Prostate gland (tissue), 2 donors: ENCODE data around the gene USP14. TPM values are rescaled to one million over a fixed set of nuclear protein-coding genes. Genes with fewer than 3 reads are reported as not detected.

Source experiments
- DNase-seq: peaks from one replicate; pipeline ENCODE4 v3.0.0-alpha.2; 2019; ENCODE audit warnings: low spot score
- H3K27ac ChIP-seq, 2 donors: fragments of 200-600 bp; sonication (generic); 2 replicates each; pipeline ENCODE4 v1.5.1; 2017 to 2019
- H3K27me3 ChIP-seq: fragments of 200-600 bp; sonication (generic); replicated peaks from 2 replicates; pipeline ENCODE4 v1.5.1; 2019; ENCODE audit not compliant: insufficient read depth
- H3K36me3 ChIP-seq, 2 donors: fragments of 200-600 bp; sonication (generic); 1 replicate in 1 of 2; 2 replicates in 1 of 2; pipeline versions ENCODE4 v1.5.1 to v1.8.1; 2017 to 2019
- H3K4me1 ChIP-seq: fragments of 200-600 bp; sonication (generic); replicated peaks from 2 replicates; pipeline ENCODE4 v1.5.1; 2019
- H3K4me3 ChIP-seq, 2 donors: fragments of 200-600 bp; sonication (generic); 2 replicates each; pipeline ENCODE4 v1.5.1; 2017 to 2019
- H3K9me3 ChIP-seq: fragments of 200-600 bp; sonication (generic); 2 replicates; pipeline ENCODE4 v1.5.1; 2017
- POLR2A ChIP-seq: fragments of 450-650 bp; IDR thresholded peaks from one replicate; pipeline ENCODE4 v1.6.1; 2016; ENCODE audit warnings: antibody characterized with exemption, mild to moderate bottlenecking
- POLR2AphosphoS5 ChIP-seq: sonication (generic); formaldehyde crosslinking; IDR thresholded peaks from one replicate; pipeline ENCODE4 v1.6.1; 2017; ENCODE audit warnings: antibody characterized with exemption
- WGBS: methylation state at CpG from one replicate; pipeline ENCODE4 v1.1.5; 2018; 5-methylcytosine and 5-hydroxymethylcytosine counted together
- intact Hi-C: fragments of 100-400 bp; cut with DNase I; formaldehyde crosslinking; loops from one replicate; pipeline ENCODE4 v1.14.2; 2022
- total RNA-seq, 2 donors: library from RNA; depleted of rRNA; stranded (reverse); fragments of >200 nt; gene quantifications; one replicate each; pipeline ENCODE4 v1.1.0, GENCODE V29; 2016
- TF ChIP-seq, protein P1 (sequence below), 4 experiments: fragments of 200-600 bp in 2 of 4; fragments of 450-650 bp in 2 of 4; sonication (generic) in 2 of 4; IDR thresholded peaks; 1 replicate in 3 of 4; 2 replicates in 1 of 4; pipeline ENCODE4 v1.5.1; 2016 to 2019; ENCODE audit warnings: antibody characterized with exemption in 4 of 4, mild to moderate bottlenecking in 2 of 4, moderate library complexity in 2 of 4

The USP14 gene
- total RNA-seq, 2 donors from 2014 or later, result 25.9 to 51.2 TPM

GRCh38 chr18:189254-189653, 30.9 kb downstream of the USP14 start:
- no peaks in the 10 kb centered on the region for H3K27me3 ChIP-seq
- H3K4me1 ChIP-seq, result peaks cover 6% of the 10 kb centered on the region
- intact Hi-C loops, result no loop called here
- no peak for TF ChIP-seq POLR2A
- TF ChIP-seq, protein P1, sequence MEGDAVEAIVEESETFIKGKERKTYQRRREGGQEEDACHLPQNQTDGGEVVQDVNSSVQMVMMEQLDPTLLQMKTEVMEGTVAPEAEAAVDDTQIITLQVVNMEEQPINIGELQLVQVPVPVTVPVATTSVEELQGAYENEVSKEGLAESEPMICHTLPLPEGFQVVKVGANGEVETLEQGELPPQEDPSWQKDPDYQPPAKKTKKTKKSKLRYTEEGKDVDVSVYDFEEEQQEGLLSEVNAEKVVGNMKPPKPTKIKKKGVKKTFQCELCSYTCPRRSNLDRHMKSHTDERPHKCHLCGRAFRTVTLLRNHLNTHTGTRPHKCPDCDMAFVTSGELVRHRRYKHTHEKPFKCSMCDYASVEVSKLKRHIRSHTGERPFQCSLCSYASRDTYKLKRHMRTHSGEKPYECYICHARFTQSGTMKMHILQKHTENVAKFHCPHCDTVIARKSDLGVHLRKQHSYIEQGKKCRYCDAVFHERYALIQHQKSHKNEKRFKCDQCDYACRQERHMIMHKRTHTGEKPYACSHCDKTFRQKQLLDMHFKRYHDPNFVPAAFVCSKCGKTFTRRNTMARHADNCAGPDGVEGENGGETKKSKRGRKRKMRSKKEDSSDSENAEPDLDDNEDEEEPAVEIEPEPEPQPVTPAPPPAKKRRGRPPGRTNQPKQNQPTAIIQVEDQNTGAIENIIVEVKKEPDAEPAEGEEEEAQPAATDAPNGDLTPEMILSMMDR (IDR thresholded peaks at IDR 0.05), result no peak
- TF ChIP-seq POLR2AphosphoS5, result no peak
- no peak overlapping the region for H3K27ac ChIP-seq
- no peaks in the 10 kb centered on the region for H3K9me3 ChIP-seq
- H3K36me3 ChIP-seq, result no peaks in the 10 kb centered on the region
- no peak overlapping the region for H3K4me3 ChIP-seq
- WGBS, result 81% methylated on average over 5 of the region's 5 CpGs
- no peak for DNase-seq

- no peak for DNase-seq
- H3K4me3 ChIP-seq, result no peak overlapping the region
- H3K27ac ChIP-seq, result no peak overlapping the region
- H3K9me3 ChIP-seq, result no peaks in the 10 kb centered on the region
- H3K4me1 ChIP-seq, result peaks cover 6% of the 10 kb centered on the region
- intact Hi-C loops, result no loop called here
- TF ChIP-seq, protein P1 (IDR thresholded peaks at IDR 0.05), result no peak
- TF ChIP-seq POLR2AphosphoS5, result no peak
- no peak for TF ChIP-seq POLR2A
- 93% methylated on average over 1 of the region's 1 CpG for WGBS
- H3K36me3 ChIP-seq, result no peaks in the 10 kb centered on the region
- H3K27me3 ChIP-seq, result no peaks in the 10 kb centered on the region
These were observed 33.4 kb downstream of the USP14 start for GRCh38 chr18:191725-192124.

DNA sequence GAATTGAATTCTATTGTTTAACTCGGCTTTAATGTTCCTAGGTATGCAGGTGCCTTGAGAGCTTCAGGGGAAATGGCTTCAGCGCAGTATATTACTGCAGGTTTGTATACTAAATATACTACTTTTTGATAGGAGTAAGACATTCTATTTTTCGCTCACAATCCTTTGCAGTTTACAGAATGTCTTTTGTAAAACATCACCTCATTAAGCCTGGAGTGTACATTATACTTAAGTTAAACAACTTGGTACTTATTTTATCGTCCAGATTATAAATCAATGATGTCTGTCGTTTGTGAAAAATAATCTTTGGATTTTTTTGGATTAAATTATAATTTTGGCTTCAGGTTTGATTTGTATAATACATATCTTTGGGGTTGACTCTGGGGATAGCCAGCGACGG, 34.4 kb downstream of the USP14 start:
- H3K9me3 ChIP-seq, result no peaks in the 10 kb centered on the region
- TF ChIP-seq POLR2AphosphoS5 (no peak), POLR2A (no peak)
- TF ChIP-seq, protein P1 (IDR thresholded peaks at IDR 0.05), result no peak
- H3K27ac ChIP-seq, result no peak overlapping the region
- H3K4me3 ChIP-seq, result no peak overlapping the region
- no peaks in the 10 kb centered on the region for H3K36me3 ChIP-seq
- intact Hi-C loops, result no loop called here
- DNase-seq, result no peak
- 87% methylated on average over 7 of the region's 7 CpGs for WGBS
- no peaks in the 10 kb centered on the region for H3K27me3 ChIP-seq
- peaks cover 6% of the 10 kb centered on the region for H3K4me1 ChIP-seq

- no peak overlapping the region for H3K4me3 ChIP-seq
- WGBS, result 84% methylated on average over 1 of the region's 1 CpG
These were observed 37.3 kb downstream of the USP14 start for GRCh38 chr18:195651-196050.

GRCh38 chr18:199214-199613, 40.9 kb downstream of the USP14 start:
- H3K27me3 ChIP-seq, result no peaks in the 10 kb centered on the region
- H3K4me3 ChIP-seq, result no peak overlapping the region
- no peaks in the 10 kb centered on the region for H3K36me3 ChIP-seq
- TF ChIP-seq POLR2A (no peak), POLR2AphosphoS5 (no peak)
- TF ChIP-seq, protein P1 (IDR thresholded peaks at IDR 0.05), result no peak
- intact Hi-C loops, result no loop called here
- H3K27ac ChIP-seq, result no peak overlapping the region
- H3K9me3 ChIP-seq, result no peaks in the 10 kb centered on the region
- 97% methylated on average over 3 of the region's 3 CpGs for WGBS
- no peaks in the 10 kb centered on the region for H3K4me1 ChIP-seq
- DNase-seq, result no peak

More at GRCh38 chr18:195651-196050, 37.3 kb downstream of the USP14 start:
- H3K36me3 ChIP-seq, result no peaks in the 10 kb centered on the region
- no peak for DNase-seq
- no peaks in the 10 kb centered on the region for H3K4me1 ChIP-seq
- intact Hi-C loops, result no loop called here
- H3K9me3 ChIP-seq, result no peaks in the 10 kb centered on the region
- H3K27ac ChIP-seq, result no peak overlapping the region
- TF ChIP-seq POLR2A, result no peak
- no peak for TF ChIP-seq POLR2AphosphoS5
- TF ChIP-seq, protein P1 (IDR thresholded peaks at IDR 0.05), result no peak
- no peaks in the 10 kb centered on the region for H3K27me3 ChIP-seq
